Choroid plexus epithelial cell (primary cell): ENCODE results near the gene BSN.
"Not testable (repeated sequence)": the region's sequence is repeated elsewhere in the genome, so short reads cannot be mapped to it uniquely, and the experiment has no call there.

Experiments
- DNase-seq: peaks from one replicate; pipeline ENCODE4 v3.0.0-alpha.2; 2010; ENCODE audit warnings: low read depth
- H3K4me3 ChIP-seq: 2 replicates; pipeline ENCODE4 v1.5.1; 2011; ENCODE audit warnings: low read depth, mild to moderate bottlenecking, control low read depth, low read length, moderate library complexity
- CTCF ChIP-seq: conservative IDR thresholded peaks from 2 replicates; pipeline ENCODE4 v1.5.1; 2011; ENCODE audit warnings: low read depth, mild to moderate bottlenecking, control low read depth, inconsistent platforms, low read length, moderate library complexity

The BSN gene

GRCh38 chr3:49582177-49582576 is 27.9 kb downstream of the BSN start:
- no peak for TF ChIP-seq CTCF
- DNase-seq = no peak
- H3K4me3 ChIP-seq = no peak overlapping the region

- not testable (repeated sequence) for H3K4me3 ChIP-seq, DNase-seq
Measured at GRCh38 chr3:49585261-49585755, 31.0 kb downstream of the BSN start.

- H3K4me3 ChIP-seq = no peak overlapping the region
- no peak for DNase-seq
- TF ChIP-seq CTCF = no peak
Measured at GRCh38 chr3:49591615-49592014, 37.3 kb downstream of the BSN start.

- no peak for TF ChIP-seq CTCF
- no peak overlapping the region for H3K4me3 ChIP-seq
- peak; percentile 30 for DNase-seq
Measured at GRCh38 chr3:49593041-49593440, 38.8 kb downstream of the BSN start.

GRCh38 chr3:49600781-49601180 is 46.5 kb downstream of the BSN start:
- no peak overlapping the region for H3K4me3 ChIP-seq
- DNase-seq = no peak
- TF ChIP-seq CTCF = no peak

- DNase-seq = no peak
- no peak for TF ChIP-seq CTCF
- no peak overlapping the region for H3K4me3 ChIP-seq
Measured at GRCh38 chr3:49601358-49602048, 47.2 kb downstream of the BSN start.

- DNase-seq = no peak
- H3K4me3 ChIP-seq = no peak overlapping the region
- TF ChIP-seq CTCF = no peak
Measured at GRCh38 chr3:49602049-49602554, 47.8 kb downstream of the BSN start.
